Stomach smooth muscle (tissue), 2 donors: ENCODE results near the gene PLGRKT.
"Not testable (repeated sequence)": the region's sequence is repeated elsewhere in the genome, so short reads cannot be mapped to it uniquely, and the experiment has no call there.

Experiments
- H3K27ac ChIP-seq: one replicate; pipeline ENCODE4 v1.7.0; 2013; ENCODE audit warnings: mild to moderate bottlenecking, low read length, inconsistent platforms
- H3K27me3 ChIP-seq, 2 donors: one replicate each; pipeline ENCODE4 v1.7.0; 2013; ENCODE audit warnings: low read length in 2 of 2; ENCODE audit not compliant: insufficient read depth in 2 of 2, control insufficient read depth in 1 of 2
- H3K36me3 ChIP-seq, 2 donors: one replicate each; pipeline ENCODE4 v1.7.0; 2013; ENCODE audit warnings: low read length in 2 of 2; ENCODE audit not compliant: control insufficient read depth in 2 of 2, insufficient read depth in 2 of 2
- H3K4me1 ChIP-seq: one replicate; pipeline ENCODE4 v1.7.0; 2013; ENCODE audit warnings: low read length; ENCODE audit not compliant: control insufficient read depth, insufficient read depth
- H3K4me3 ChIP-seq, 2 donors: one replicate each; pipeline ENCODE4 v1.7.0; 2013; ENCODE audit warnings: low read length in 2 of 2
- H3K9ac ChIP-seq, 2 donors: one replicate each; pipeline ENCODE4 v1.7.0; 2013; ENCODE audit warnings: low read length in 2 of 2, mild to moderate bottlenecking in 1 of 2
- H3K9me3 ChIP-seq, 2 donors: one replicate each; pipeline ENCODE4 v1.7.0; 2013; ENCODE audit warnings: low read length in 2 of 2; ENCODE audit not compliant: control insufficient read depth in 2 of 2
- donor health status: healthy.
- donor health status: Pancreatic carcinoma.

PLGRKT gene

GRCh38 chr9:5470816-5471215, 33.1 kb upstream of the PLGRKT start:
- Histone ChIP-seq H3K9me3 (no peaks in the 10 kb centered on the region), H3K4me3 (no peak overlapping the region), H3K27ac (no peak overlapping the region), H3K4me1 (no peaks in the 10 kb centered on the region), H3K36me3 (no peaks in the 10 kb centered on the region), H3K27me3 (no peaks in the 10 kb centered on the region), H3K9ac (no peak overlapping the region)

DNA sequence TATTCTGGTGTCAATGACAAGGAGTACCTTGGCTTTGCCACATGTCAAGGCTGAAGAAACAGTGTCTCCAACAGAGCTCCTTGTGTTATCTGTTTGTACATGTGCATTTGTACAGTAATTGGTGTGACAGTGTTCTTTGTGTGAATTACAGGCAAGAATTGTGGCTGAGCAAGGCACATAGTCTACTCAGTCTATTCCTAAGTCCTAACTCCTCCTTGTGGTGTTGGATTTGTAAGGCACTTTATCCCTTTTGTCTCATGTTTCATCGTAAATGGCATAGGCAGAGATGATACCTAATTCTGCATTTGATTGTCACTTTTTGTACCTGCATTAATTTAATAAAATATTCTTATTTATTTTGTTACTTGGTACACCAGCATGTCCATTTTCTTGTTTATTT, 32.4 kb upstream of the PLGRKT start:
- no peaks in the 10 kb centered on the region for H3K27me3 ChIP-seq
- H3K9me3 ChIP-seq: no peaks in the 10 kb centered on the region
- no peaks in the 10 kb centered on the region for H3K4me1 ChIP-seq
- H3K9ac ChIP-seq: no peak overlapping the region
- no peak overlapping the region for H3K27ac ChIP-seq
- no peak overlapping the region for H3K4me3 ChIP-seq
- no peaks in the 10 kb centered on the region for H3K36me3 ChIP-seq

GRCh38 chr9:5468850-5469249, 31.1 kb upstream of the PLGRKT start:
- Histone ChIP-seq H3K27me3 (no peaks in the 10 kb centered on the region), H3K9me3 (no peaks in the 10 kb centered on the region), H3K4me1 (no peaks in the 10 kb centered on the region), H3K36me3 (no peaks in the 10 kb centered on the region), H3K9ac (no peak overlapping the region), H3K4me3 (no peak overlapping the region), H3K27ac (no peak overlapping the region)

DNA sequence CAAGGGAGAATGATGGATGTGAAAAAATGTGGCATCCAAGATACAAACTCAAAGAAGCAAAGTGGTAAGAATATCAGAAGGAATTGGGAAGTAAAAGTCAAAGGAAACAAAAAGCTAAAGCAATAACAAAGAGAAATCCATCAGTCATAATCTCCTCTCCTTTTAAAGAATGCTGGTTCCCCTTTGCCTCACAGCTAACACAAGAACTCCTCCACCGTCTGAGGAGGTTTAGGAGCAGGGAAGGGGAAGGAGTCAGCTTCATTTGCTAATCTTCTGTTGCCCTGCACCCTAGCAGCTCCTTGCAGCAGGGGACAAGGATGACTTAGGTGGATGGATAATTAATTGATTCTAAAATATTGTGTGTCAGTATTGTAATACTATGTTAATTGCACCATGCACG, 29.0 kb upstream of the PLGRKT start:
- no peaks in the 10 kb centered on the region for H3K27me3 ChIP-seq
- no peaks in the 10 kb centered on the region for H3K4me1 ChIP-seq
- no peaks in the 10 kb centered on the region for H3K9me3 ChIP-seq
- H3K27ac ChIP-seq: no peak overlapping the region
- no peak overlapping the region for H3K4me3 ChIP-seq
- no peak overlapping the region for H3K9ac ChIP-seq
- peaks cover 2 to 7% of the 10 kb centered on the region in 2 donors for H3K36me3 ChIP-seq

- Histone ChIP-seq H3K9ac (no peak overlapping the region), H3K4me3 (no peak overlapping the region), H3K27me3 (no peaks in the 10 kb centered on the region), H3K36me3 (peaks cover 2 to 7% of the 10 kb centered on the region in 2 donors), H3K9me3 (no peaks in the 10 kb centered on the region), H3K27ac (no peak overlapping the region), H3K4me1 (no peaks in the 10 kb centered on the region)
Observed at GRCh38 chr9:5466005-5466404, 28.3 kb upstream of the PLGRKT start.

- H3K9me3 ChIP-seq, H3K27me3 ChIP-seq, H3K4me1 ChIP-seq, H3K36me3 ChIP-seq, H3K9ac ChIP-seq, H3K4me3 ChIP-seq, H3K27ac ChIP-seq: not testable (repeated sequence)
Observed at GRCh38 chr9:5464831-5465330, 27.2 kb upstream of the PLGRKT start.

DNA sequence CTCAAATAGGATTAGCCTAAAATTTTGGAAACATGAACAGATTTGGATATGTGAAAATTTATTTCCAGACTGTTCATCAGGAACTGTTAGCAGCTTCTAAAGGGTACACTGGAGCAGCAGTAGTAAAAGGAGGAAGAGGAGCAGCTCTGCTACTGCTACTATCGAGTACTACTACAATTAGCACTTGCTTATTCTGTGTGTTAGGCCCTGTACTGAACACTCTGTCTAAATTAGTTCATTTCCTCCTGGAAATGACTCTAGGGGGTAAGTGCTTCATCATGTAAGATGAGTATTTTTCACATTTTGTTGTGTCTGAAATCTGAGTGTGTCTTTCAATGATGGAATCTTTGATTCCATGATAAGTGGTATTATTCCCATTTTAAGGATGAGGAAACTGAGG, 22.4 kb upstream of the PLGRKT start:
- H3K9me3 ChIP-seq: no peaks in the 10 kb centered on the region
- no peak overlapping the region for H3K9ac ChIP-seq
- no peaks in the 10 kb centered on the region for H3K4me1 ChIP-seq
- H3K36me3 ChIP-seq: peaks cover 2 to 7% of the 10 kb centered on the region in 2 donors
- no peak overlapping the region for H3K27ac ChIP-seq
- H3K4me3 ChIP-seq: no peak overlapping the region
- H3K27me3 ChIP-seq: no peaks in the 10 kb centered on the region

DNA sequence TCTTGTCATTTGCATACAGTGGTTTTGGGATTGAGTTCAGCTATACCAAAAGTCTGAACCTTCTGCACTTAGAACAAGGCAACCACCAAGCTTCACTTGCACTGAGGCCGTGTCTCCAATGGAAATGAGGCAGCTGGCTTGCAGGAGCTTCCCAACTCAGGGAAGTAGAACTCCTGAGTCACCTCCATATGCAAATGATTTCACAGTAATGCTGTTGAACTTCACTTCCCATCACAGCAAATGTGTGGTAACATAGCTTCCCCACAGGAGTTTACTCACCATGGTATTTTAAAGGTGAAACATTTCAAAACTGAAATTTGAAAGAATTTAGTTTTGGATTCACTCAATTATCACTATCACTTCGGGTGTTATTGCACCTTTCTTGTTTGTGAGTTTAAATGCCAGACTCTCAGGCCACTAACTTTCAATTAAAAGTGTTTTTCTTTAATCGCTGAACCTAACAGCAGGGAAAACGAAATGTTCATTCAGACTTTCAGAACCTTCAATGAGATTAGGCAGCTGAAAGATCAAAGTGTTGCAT, 21.6 kb upstream of the PLGRKT start:
- no peaks in the 10 kb centered on the region for H3K27me3 ChIP-seq
- H3K9ac ChIP-seq: no peak overlapping the region
- no peaks in the 10 kb centered on the region for H3K9me3 ChIP-seq
- peaks cover 2 to 7% of the 10 kb centered on the region in 2 donors for H3K36me3 ChIP-seq
- H3K4me3 ChIP-seq: no peak overlapping the region
- no peaks in the 10 kb centered on the region for H3K4me1 ChIP-seq
- H3K27ac ChIP-seq: no peak overlapping the region

- Histone ChIP-seq H3K27ac (no peak overlapping the region), H3K9me3 (no peaks in the 10 kb centered on the region), H3K27me3 (no peaks in the 10 kb centered on the region), H3K4me3 (no peak overlapping the region), H3K4me1 (no peaks in the 10 kb centered on the region), H3K9ac (no peak overlapping the region), H3K36me3 (no peaks in the 10 kb centered on the region)
Observed at GRCh38 chr9:5455181-5455580, 17.5 kb upstream of the PLGRKT start.

- no peaks in the 10 kb centered on the region for H3K36me3 ChIP-seq
- H3K9ac ChIP-seq: no peak overlapping the region
- peaks cover 4% of the 10 kb centered on the region for H3K4me1 ChIP-seq
- H3K4me3 ChIP-seq: no peak overlapping the region
- no peaks in the 10 kb centered on the region for H3K27me3 ChIP-seq
- H3K9me3 ChIP-seq: no peaks in the 10 kb centered on the region
- no peak overlapping the region for H3K27ac ChIP-seq
Observed at GRCh38 chr9:5453673-5454072, 15.9 kb upstream of the PLGRKT start.

GRCh38 chr9:5453004-5453403, 15.3 kb upstream of the PLGRKT start:
- no peak overlapping the region for H3K27ac ChIP-seq
- no peaks in the 10 kb centered on the region for H3K9me3 ChIP-seq

More at GRCh38 chr9:5453004-5453403, 15.3 kb upstream of the PLGRKT start:
- Histone ChIP-seq H3K4me1 (peaks cover 4% of the 10 kb centered on the region), H3K9ac (no peak overlapping the region), H3K4me3 (no peak overlapping the region), H3K27me3 (no peaks in the 10 kb centered on the region), H3K36me3 (no peaks in the 10 kb centered on the region)
